Activated T-cell treated with anti-CD3 and anti-CD28 coated beads for 48 hours (primary cell): Measurements from ENCODE around the gene RGS7.

Experiments
- DNase-seq: peaks from one replicate; pipeline ENCODE4 v3.0.0-alpha.2; 2020; ENCODE audit warnings: low read depth

The RGS7 gene

GRCh38 chr1:241356519-241357365, at the start of gene RGS7:
Gene RGS7, minus strand, starts transcription at chr1:241357205.
- DNase-seq = peak; percentile 6

GRCh38 chr1:241406421-241406820, 49.4 kb upstream of the RGS7 start:
- DNase-seq = no peak

- no peak for DNase-seq
Measured at GRCh38 chr1:241401156-241401555, 44.2 kb upstream of the RGS7 start.

- DNase-seq = no peak
Measured at GRCh38 chr1:241396747-241397681, 40.0 kb upstream of the RGS7 start.

GRCh38 chr1:241391926-241392710, 35.1 kb upstream of the RGS7 start:
- DNase-seq = no peak

GRCh38 chr1:241390526-241390925, 33.5 kb upstream of the RGS7 start:
- DNase-seq = no peak

GRCh38 chr1:241389400-241389799, 32.4 kb upstream of the RGS7 start:
- DNase-seq = no peak

- no peak for DNase-seq
Measured at GRCh38 chr1:241387216-241387615, 30.2 kb upstream of the RGS7 start.

- DNase-seq = no peak
Measured at GRCh38 chr1:241376701-241377100, 19.7 kb upstream of the RGS7 start.

- no peak for DNase-seq
Measured at GRCh38 chr1:241375886-241376285, 18.9 kb upstream of the RGS7 start.

GRCh38 chr1:241366196-241366595, 9.2 kb upstream of the RGS7 start:
- DNase-seq = no peak

GRCh38 chr1:241362350-241362749, 5.3 kb upstream of the RGS7 start:
- DNase-seq = no peak

- DNase-seq = no peak
Measured at GRCh38 chr1:241357366-241358340, 648 bp upstream of the RGS7 start.

GRCh38 chr1:241356187-241356518, 852 bp downstream of the RGS7 start:
- DNase-seq = no peak

- DNase-seq = no peak
Measured at GRCh38 chr1:241355311-241356010, 1.5 kb downstream of the RGS7 start.

GRCh38 chr1:241352401-241352800, 4.6 kb downstream of the RGS7 start:
- DNase-seq = no peak

GRCh38 chr1:241351841-241352240, 5.2 kb downstream of the RGS7 start:
- no peak for DNase-seq

- DNase-seq = no peak
Measured at GRCh38 chr1:241343956-241344355, 13.0 kb downstream of the RGS7 start.

- no peak for DNase-seq
Measured at GRCh38 chr1:241336335-241336734, 20.7 kb downstream of the RGS7 start.

- DNase-seq = no peak
Measured at GRCh38 chr1:241332987-241333386, 24.0 kb downstream of the RGS7 start.

- DNase-seq = no peak
Measured at GRCh38 chr1:241332037-241332409, 25.0 kb downstream of the RGS7 start.
